Stimulated activated CD8-positive, alpha-beta memory T cell treated with anti-CD3 and anti-CD28 coated beads, Interleukin-4, amount 100 ng/mL, for 48 hours (primary cell): ENCODE results near the gene MYBPC2.
"Not testable (repeated sequence)": the region's sequence is repeated elsewhere in the genome, so short reads cannot be mapped to it uniquely, and the experiment has no call there.

Experiments
- DNase-seq: peaks from one replicate; pipeline ENCODE4 v3.0.0-alpha.2; 2020

Gene MYBPC2

DNA sequence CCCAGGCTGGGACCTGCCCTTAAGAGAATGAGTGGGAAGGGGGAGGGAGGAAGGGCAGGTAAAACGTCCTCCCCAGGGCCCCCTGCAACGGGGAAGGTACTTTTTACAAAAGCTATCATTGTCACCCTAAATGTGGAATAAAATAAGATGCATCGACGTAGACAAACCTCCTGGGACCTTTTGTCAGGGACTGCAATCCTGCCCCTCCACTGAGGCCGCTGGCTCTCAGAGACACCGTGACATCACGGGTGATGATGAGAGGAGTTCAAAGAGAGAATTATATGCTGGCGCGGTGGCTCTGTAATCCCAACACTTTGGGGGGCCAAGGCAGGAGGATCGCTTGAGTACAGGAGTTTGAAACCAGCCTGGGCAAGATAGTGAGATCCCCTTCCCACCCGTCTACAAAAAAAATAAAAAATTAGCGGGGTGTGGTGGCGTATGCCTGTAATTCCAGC is 1.8 kb upstream of the MYBPC2 start:
- DNase-seq, result no peak

DNA sequence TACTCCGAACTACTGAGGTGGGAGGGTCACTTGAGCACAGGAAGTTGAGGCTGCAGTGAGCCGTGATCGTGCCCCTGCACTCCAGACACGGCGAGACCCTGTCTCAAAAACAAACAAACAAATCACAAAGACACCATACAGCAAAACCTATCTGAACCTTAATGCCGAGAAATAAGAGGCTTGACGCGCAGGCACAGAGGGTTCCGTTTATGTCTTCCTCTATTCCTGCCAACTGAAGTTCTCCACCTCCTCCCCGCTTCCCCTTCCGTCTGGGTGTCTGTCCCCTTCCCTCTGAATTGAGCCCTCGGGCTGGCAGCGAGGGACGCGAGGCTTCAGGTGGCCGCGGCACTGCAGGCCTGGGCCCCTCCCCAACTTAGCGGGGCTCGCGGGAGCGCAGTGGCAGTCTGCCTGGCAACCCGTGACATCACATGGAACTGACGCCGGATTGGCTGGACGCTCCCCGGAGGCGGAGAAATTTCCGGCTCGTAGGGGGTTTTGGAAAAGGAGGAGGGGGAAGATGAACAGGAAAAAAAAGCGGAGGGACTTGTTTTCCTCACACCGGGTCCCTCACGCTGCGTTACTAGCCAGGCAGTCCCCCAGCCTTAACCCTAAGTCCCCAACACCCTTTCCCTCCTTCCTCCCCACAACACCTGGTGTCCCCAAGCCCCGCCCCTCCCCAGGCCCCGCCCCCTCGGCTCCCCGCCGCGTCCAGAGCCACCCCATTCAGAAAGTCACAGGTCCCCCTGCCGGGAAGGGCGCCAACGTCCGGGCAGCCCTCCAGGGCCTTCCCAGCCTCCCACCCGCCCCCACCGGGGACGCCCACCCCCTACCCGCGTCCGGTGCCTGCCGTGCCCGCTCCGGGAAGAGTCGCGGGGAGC is 1.1 kb upstream of the MYBPC2 start:
- DNase-seq, result peak; percentile 95

GRCh38 chr19:50433201-50434180 is 799 bp downstream of the MYBPC2 start:
- no peak for DNase-seq

DNA sequence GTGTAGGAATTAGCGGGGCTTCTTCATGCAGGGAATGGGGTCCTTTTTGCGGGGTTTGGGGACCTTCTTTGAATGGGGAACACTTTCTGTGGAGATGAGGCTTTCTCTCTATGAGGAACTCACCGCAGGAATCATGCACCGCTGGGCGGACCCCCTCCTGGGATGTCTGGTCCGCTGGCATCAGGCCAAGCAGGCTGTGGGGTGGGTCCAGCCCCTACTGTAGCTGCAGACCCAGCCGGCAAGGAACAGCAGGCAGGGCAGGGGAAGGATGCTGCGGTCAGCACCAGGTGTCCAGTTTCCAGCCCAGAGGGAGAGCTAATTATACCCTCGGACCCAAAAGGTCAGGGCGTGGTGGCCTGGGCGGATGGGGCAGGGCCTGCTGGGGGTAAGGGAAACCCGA is 1.8 kb downstream of the MYBPC2 start:
- no peak for DNase-seq

DNA sequence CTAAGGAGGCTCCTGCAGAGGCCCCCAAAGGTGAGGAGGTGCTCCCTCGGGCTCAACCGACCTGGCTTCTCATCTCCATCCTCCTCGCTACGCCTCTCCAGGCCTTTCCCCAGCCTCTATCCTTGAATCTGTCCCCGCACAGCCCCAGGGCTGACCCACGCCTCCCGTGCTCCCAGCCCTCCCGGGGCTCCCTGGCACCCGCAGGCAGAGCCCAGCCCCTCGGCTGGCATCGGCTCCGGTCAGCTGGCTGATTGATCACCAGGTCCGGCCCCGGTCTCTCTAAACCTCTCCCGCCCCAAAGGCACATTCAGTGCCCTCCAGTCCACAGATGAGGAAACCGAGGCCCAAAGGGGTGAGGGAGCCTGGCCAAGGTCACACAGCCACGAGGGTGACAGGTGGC is 2.5 kb downstream of the MYBPC2 start:
- no peak for DNase-seq

DNA sequence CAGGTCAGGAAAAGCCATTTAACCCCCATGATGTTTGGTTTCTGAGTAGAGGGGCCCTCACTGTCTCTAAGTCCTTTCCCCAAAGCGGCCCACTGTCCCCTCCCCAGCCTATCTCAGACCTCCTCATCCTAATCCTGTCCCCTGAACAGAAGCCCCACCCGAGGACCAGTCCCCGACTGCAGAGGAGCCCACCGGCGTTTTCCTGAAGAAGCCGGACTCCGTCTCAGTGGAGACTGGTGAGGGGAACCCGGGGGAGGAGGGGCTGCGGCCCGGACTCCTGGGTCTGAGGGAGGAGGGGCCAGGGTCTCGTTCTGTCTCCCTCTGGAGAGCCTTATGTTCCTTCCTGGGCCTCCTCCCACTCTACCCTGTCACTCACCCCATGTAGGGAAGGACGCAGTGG is 2.9 kb downstream of the MYBPC2 start:
- DNase-seq, result no peak

DNA sequence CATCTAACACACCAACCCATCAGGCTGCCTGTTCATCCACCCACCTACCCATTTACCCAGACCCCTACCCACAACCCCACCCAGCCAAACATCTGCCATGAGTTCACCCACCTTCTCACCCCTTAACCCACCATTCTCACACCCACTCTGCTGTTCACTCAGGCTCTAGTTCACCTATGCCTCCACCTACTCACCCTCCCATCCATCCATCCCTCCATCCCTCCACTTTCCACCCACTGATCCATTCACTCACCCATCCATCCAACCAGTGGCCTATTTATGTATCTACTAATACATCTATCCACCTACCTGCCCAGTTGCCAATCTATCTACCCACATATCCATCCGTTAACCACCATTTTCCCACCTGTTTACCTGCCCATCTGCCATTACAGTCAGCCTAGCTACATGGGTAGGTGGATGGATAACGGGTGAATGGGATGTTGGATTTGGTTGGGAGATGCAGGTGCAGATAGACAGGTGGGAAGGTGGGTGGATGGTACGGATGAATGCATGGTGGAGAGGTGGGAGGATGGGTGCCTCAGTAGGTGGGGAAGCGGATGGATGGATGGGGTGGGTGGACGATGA is 5.3 kb downstream of the MYBPC2 start:
- no peak for DNase-seq

DNA sequence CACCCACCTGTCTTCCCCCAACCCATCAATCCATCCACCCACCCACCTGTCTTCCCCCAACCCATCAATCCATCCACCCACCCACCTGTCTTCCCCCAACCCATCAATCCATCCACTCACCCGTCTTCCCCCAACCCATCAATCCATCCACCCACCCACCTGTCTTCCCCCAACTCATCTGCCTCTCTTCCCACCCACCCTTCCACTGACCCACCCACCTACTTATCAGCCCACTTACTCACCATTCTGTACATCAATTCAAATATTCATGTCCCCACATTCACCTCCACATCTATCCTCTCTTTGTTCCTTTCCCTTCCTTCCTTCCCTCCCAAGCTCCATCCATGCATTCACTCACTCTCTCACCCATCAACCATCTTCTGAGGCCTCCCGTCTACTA is 6.4 kb downstream of the MYBPC2 start:
- DNase-seq, result not testable (repeated sequence)

DNA sequence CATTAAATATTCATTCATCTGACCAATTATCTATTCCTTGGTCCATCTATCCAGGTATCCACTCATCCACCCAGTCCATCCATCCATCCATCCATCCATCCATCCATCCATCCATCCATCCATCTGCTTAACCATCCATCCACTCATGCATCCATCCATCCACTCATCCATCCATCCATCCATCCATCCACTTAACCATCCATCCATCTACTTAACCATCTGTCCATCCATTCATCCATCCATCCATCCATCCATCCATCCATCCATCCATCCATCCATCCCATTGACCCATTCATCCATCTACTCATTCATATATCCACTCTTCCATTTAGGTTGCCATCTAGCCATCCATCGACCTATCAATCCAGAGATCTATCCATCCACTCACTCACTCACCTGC is 11.4 kb downstream of the MYBPC2 start:
- no peak for DNase-seq

DNA sequence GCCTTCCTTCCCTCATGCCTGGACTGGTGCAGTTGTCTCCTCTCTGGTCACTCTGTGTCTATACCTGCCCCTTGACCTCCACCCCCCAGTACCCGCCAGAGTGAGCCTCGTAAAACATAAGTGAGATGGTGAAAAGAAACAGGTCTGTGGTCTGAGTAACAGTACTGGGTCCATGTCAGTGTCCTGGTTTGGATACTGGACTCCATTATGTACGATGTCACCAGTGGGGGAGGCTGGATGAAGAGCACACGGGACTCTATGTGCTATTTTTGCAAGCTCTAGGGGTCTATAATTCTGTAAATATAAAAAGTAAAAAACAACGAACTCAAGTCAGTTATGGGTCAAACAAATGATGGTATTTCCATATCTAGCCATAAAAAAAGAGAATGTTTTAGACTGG is 14.4 kb downstream of the MYBPC2 start:
- DNase-seq, result no peak

- no peak for DNase-seq
These were observed 15.1 kb downstream of the MYBPC2 start for GRCh38 chr19:50447750-50448149.

DNA sequence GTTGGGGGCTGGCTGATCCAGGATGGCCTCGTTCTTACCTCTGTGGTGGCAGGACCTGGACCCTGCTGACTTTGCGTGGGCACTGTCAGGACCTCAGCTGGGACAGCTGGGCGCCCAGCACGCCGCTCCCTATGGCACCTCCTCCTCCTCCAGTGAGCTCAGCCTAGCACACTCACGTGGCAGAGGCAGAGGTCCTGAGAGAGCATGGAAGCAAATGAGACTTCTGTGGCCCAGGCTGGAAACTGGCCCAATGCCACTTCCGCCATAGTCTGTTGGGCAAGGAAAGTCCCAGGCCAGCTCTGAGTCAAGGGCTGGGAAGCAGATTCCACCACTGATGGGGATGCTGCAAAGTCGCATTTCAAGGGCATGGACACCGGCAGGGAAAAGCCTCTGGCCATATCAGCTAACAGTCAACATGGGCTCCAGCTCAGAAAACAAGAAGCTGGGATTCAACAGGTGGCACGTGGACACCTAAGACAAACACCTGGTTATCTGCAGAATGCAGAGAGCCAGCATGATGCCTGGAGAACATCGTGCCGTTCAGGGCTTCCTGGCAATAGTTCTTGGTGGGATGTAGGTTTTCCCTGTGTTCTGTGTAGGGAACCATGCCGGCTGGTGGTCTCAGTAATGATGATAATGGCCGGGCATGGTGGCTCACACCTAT is 16.7 kb downstream of the MYBPC2 start:
- no peak for DNase-seq

- no peak for DNase-seq
These were observed 17.9 kb downstream of the MYBPC2 start for GRCh38 chr19:50450369-50451222.

DNA sequence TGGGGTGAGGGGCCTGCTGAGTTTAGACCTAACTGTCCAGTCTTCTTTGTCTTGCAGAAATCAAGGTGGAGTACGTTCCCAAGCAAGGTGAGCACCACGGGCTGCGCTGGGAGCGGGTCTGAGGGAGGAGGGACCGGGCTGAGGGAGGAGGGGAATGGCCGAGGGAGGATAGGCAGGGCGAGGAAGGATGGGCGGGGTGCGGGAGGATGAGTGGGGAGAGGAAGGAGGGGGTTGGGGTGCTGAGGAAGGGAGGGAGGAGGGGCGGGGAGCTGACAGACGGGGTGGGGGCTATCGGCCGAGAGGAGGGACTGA is 18.5 kb downstream of the MYBPC2 start:
- DNase-seq, result no peak

GRCh38 chr19:50453243-50453642 is 20.6 kb downstream of the MYBPC2 start:
- no peak for DNase-seq

DNA sequence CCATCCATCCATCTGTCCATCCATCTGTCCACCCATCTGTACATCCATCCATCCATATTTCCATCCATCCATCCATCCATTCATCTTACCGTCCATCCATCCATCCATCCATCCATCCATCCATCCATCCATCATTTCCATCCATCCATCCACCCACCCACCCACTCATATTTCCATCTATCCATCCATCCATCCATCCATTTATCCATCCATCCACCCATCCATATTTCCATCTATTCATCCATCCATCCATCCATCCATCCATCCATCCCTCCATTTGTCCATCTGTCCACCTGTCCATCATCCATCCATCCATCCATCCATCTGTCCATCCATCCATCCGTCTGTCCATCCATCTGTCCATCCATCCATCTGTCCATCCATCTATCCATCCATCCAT is 23.3 kb downstream of the MYBPC2 start:
- no peak for DNase-seq

DNA sequence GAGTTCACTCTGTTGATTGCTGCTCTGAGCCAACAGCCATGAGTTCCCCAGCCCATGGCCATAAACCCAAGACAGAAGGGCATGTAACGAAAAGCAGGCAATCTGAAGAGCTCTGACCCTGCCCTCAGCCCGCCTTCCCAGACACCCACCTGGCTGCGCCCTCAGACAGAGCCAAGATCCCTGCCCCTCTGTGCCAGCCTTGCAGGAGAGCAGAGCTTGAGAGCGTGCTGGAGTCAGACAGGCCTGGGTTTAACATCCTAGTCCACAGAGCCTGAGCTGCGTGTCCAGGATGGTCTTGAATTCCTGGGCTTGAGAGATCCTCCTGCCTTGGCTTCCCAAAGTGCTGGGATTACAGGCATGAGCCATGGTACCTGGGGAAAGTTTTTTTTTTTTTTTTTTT is 24.6 kb downstream of the MYBPC2 start:
- DNase-seq, result no peak

- DNase-seq, result no peak
These were observed 25.8 kb downstream of the MYBPC2 start for GRCh38 chr19:50458396-50459066.

GRCh38 chr19:50459067-50459456 is 26.4 kb downstream of the MYBPC2 start:
- DNase-seq, result no peak

- no peak for DNase-seq
These were observed 26.9 kb downstream of the MYBPC2 start for GRCh38 chr19:50459638-50460037.

- peak; percentile 41 for DNase-seq
These were observed 27.6 kb downstream of the MYBPC2 start for GRCh38 chr19:50460161-50460765.
